ENCODE measurements around the gene MYOZ3. TPM values are rescaled to one million over a fixed set of nuclear protein-coding genes. Genes with fewer than 3 reads are reported as not detected.
A peak's percentile ranks its signal among the peaks of the same experiment; 100 is the strongest.

Gene MYOZ3
- total RNA-seq, 1 donor from 2014 or later, result 4.6 TPM

GRCh38 chr5:150642567-150642927 is 18.5 kb upstream of the MYOZ3 start:
- DNase-seq (ENCODE audit: low read depth), result peak; percentile 85
- no peaks in the 10 kb centered on the region for H3K27me3 ChIP-seq (ENCODE audit: control insufficient read depth, insufficient read depth, low read length)
- no peaks in the 10 kb centered on the region for H3K36me3 ChIP-seq (ENCODE audit: control insufficient read depth, insufficient read depth, low read length)
- H3K4me3 ChIP-seq (ENCODE audit: low read depth, low read length), result no peak overlapping the region
- no peak for TF ChIP-seq CTCF (IDR thresholded peaks at IDR 0.05; ENCODE audit: insufficient read depth, low read length, poor library complexity, severe bottlenecking)

- H3K4me3 ChIP-seq (ENCODE audit: low read depth, low read length), result no peak overlapping the region
- H3K27me3 ChIP-seq (ENCODE audit: control insufficient read depth, insufficient read depth, low read length), result no peaks in the 10 kb centered on the region
- no peak for DNase-seq (ENCODE audit: low read depth)
- no peaks in the 10 kb centered on the region for H3K36me3 ChIP-seq (ENCODE audit: control insufficient read depth, insufficient read depth, low read length)
- TF ChIP-seq CTCF (IDR thresholded peaks at IDR 0.05; ENCODE audit: insufficient read depth, low read length, poor library complexity, severe bottlenecking), result no peak
Measured at GRCh38 chr5:150642991-150643710, 17.9 kb upstream of the MYOZ3 start.

GRCh38 chr5:150644058-150644457 is 17.0 kb upstream of the MYOZ3 start:
- Histone ChIP-seq H3K4me3 (ENCODE audit: low read depth, low read length) (no peak overlapping the region), H3K36me3 (ENCODE audit: control insufficient read depth, insufficient read depth, low read length) (no peaks in the 10 kb centered on the region), H3K27me3 (ENCODE audit: control insufficient read depth, insufficient read depth, low read length) (no peaks in the 10 kb centered on the region)
- no peak for DNase-seq (ENCODE audit: low read depth)
- TF ChIP-seq CTCF (IDR thresholded peaks at IDR 0.05; ENCODE audit: insufficient read depth, low read length, poor library complexity, severe bottlenecking), result no peak

GRCh38 chr5:150644514-150644913 is 16.5 kb upstream of the MYOZ3 start:
- no peak overlapping the region for H3K4me3 ChIP-seq (ENCODE audit: low read depth, low read length)
- H3K27me3 ChIP-seq (ENCODE audit: control insufficient read depth, insufficient read depth, low read length), result no peaks in the 10 kb centered on the region
- DNase-seq (ENCODE audit: low read depth), result no peak
- no peaks in the 10 kb centered on the region for H3K36me3 ChIP-seq (ENCODE audit: control insufficient read depth, insufficient read depth, low read length)
- TF ChIP-seq CTCF (IDR thresholded peaks at IDR 0.05; ENCODE audit: insufficient read depth, low read length, poor library complexity, severe bottlenecking), result no peak

- H3K4me3 ChIP-seq (ENCODE audit: low read depth, low read length), result no peak overlapping the region
- no peaks in the 10 kb centered on the region for H3K36me3 ChIP-seq (ENCODE audit: control insufficient read depth, insufficient read depth, low read length)
- no peak for TF ChIP-seq CTCF (IDR thresholded peaks at IDR 0.05; ENCODE audit: insufficient read depth, low read length, poor library complexity, severe bottlenecking)
- peak; percentile 80 for DNase-seq (ENCODE audit: low read depth)
- H3K27me3 ChIP-seq (ENCODE audit: control insufficient read depth, insufficient read depth, low read length), result no peaks in the 10 kb centered on the region
Measured at GRCh38 chr5:150645070-150645700, 15.9 kb upstream of the MYOZ3 start.

All from kidney epithelial cell (primary cell).